Endometrial microvascular endothelial cells (primary cell): Measurements from ENCODE around the gene LHX3. TPM values are rescaled to one million over a fixed set of nuclear protein-coding genes. Genes with fewer than 3 reads are reported as not detected.

ENCODE experiments used
- in situ Hi-C: cut with HindIII; loops from 2 replicates; pipeline ENCODE4 v1.10.0; 2017; ENCODE audit warnings: low sequenced_read_pairs, low pct_unique_long_range_greater_than_20kb; ENCODE audit errors: inconsistent ontology term
- total RNA-seq: library from RNA; depleted of rRNA; stranded (reverse); fragments of >200 nt; gene quantifications from one replicate; pipeline ENCODE4 v1.2.3, GENCODE V29; 2015; ENCODE audit errors: inconsistent ontology term

LHX3 gene
- total RNA-seq, 1 donor from 2014 or later: not detected

- in situ Hi-C loops: no loop called here
These were observed 25.4 kb upstream of the LHX3 start for GRCh38 chr9:136230365-136230764.

DNA sequence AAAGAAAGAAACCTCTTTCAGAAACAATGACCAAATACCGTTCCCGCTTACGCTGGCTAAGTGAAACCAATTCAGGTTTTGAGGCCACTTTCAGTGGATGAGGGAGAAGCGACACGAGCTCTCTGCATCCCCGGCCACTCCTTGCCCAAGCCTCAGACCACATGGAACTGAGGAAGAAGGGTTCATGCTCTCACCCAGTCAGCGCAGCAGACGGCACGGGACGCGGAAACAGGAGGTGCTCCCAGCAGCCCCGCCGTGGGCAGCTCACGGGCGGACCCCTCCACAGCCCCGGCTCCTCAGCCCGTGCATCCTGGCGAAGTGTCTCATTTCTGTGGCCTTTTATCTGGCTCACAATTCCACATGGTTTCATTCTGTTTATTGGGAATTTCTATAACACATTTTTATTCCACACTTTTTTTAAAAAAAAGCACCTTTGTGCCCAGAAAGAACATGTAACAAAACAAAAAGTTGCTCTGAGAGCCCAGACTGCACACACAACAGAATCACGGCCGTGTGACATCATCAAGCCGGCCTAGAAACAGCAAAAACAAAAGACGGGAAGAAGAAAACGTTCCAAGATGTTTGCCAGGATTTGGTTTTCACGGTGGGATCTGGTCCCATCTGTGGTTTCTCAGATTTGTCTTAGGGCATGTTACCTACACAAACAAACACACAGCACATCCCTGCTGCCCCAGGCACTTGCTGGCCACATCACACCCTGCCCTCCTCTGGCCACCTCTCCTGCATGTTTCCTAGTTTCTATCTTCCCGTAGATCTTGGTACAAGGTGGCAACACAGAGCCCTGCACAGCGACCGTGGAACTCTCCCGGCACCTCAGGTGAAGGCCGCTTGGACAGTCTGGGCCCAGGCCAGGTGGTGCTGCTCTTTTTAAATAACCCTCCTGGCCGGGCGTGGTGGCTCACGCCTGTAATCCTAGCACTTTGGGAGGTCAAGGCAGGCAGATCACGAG, 24.5 kb upstream of the LHX3 start:
- in situ Hi-C loops: no loop called here

DNA sequence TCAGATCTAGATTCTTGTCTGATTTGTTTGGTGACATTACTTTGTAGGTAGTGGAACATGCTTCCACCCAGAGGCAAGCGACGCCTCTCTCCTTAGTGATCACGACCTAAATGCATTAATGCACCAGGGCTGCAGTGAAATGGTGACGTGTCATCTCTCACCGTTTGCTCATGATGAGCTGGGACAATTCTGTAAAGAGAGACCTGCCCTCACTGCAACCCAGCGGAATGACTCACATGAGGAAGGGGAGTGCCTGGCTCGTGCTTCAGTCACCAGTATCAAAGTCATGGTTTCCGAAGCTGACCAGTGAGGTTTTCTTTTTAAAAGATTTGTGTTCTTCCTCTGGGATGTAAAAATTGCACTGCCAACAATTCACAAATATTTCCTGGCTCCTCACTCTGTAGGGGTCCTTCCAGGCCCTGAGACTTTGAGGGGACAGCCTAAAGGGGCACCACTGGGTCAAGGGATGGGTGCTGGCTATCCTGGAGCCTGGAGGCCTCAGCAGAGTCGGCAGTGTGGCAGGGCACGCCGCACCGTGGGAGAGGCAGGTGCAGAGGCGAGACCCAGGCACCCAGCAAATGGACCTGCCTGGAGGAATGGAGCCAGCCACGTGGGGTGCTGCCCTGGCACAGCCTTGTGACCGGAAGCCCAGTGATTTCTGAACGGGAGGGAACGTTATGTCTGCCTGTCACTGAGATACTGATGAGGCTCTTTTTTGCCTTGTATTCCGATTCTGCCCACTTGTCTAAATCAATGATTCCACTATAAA, 23.4 kb upstream of the LHX3 start:
- in situ Hi-C loops: no loop called here

GRCh38 chr9:136226680-136227407, 21.9 kb upstream of the LHX3 start:
- in situ Hi-C loops: no loop called here

GRCh38 chr9:136225748-136226679, 21.1 kb upstream of the LHX3 start:
- in situ Hi-C loops: no loop called here

DNA sequence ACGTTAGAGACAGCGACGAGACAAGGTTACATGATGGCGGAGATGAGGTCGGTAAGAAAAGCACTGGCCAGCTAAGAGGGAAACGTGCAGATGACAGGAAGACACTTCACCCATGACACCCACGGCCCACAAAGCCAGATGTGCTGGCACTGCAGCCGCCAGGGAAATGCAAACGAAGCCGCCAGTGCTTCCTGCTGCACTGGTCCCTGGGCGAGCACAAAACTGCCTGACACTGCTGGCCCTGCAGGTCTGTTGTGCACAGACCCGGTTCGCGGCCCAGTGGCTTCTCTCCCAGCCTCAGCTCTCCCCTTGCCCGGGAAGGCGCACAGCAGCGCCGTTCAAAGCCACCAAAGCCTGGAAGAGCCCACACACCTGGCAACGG, 20.4 kb upstream of the LHX3 start:
- in situ Hi-C loops: no loop called here

GRCh38 chr9:136223871-136224640, 19.1 kb upstream of the LHX3 start:
- in situ Hi-C loops: no loop called here

DNA sequence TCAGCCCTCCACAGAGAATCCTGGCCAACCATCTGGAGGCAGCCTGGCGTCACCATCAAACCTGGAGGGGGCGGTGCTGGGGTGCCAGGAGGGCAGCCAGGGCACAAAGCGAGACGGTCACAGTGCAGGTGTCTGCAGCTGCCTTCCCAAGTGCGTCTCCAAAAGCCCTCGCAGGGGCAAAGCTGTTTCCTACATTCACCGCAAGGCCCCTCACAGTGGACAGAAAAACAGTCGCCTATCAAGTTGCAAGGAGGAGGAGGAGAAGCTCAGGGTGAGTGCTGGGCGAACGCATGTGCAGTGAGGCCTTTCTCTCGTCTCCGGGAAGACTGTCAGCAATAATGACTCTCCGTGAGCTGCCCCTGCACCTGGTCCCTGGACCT, 18.0 kb upstream of the LHX3 start:
- in situ Hi-C loops: no loop called here

- in situ Hi-C loops: no loop called here
These were observed 17.4 kb upstream of the LHX3 start for GRCh38 chr9:136222166-136222905.

- in situ Hi-C loops: no loop called here
These were observed 15.2 kb upstream of the LHX3 start for GRCh38 chr9:136220017-136220729.

DNA sequence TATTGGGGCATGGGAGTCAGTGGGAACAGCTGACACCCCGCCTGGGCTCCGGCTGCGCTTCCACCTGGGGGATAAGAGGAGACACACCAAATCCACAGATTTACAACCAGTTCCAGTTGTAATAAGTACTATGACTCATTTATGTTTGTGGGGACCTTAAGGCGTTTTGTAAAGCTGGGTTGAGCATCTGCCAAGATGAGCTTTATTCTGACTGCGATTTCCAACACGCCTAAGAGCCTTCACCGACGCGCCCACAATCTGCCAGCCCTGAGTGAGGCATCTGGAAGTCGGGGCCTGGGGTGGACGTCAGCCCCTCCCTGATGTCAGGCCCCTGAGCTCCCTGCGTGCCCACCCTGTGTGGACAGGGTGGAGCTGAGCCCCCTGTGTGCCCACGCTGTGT, 14.3 kb upstream of the LHX3 start:
- in situ Hi-C loops: no loop called here

DNA sequence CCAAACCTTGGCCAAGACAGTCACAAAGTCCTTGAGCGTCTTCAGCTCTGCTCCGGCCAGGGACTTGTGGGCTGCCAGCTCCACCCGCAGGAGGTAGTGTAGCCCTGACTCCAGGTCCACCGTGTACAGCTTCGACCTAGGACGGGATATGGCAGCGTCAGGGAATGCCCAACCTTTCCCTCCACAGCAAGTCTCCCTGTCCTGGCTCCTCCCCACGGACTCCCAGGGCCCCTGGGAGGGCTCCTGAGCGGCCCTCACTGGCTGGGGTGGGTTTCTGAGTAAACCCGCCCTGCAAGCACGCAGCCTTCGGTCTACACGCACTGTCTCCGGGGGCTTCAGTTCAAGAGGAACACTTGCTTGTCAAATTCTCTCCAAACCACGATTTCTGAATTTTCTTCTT, 13.7 kb upstream of the LHX3 start:
- in situ Hi-C loops: no loop called here

- in situ Hi-C loops: no loop called here
These were observed 13.3 kb upstream of the LHX3 start for GRCh38 chr9:136218271-136218670.

DNA sequence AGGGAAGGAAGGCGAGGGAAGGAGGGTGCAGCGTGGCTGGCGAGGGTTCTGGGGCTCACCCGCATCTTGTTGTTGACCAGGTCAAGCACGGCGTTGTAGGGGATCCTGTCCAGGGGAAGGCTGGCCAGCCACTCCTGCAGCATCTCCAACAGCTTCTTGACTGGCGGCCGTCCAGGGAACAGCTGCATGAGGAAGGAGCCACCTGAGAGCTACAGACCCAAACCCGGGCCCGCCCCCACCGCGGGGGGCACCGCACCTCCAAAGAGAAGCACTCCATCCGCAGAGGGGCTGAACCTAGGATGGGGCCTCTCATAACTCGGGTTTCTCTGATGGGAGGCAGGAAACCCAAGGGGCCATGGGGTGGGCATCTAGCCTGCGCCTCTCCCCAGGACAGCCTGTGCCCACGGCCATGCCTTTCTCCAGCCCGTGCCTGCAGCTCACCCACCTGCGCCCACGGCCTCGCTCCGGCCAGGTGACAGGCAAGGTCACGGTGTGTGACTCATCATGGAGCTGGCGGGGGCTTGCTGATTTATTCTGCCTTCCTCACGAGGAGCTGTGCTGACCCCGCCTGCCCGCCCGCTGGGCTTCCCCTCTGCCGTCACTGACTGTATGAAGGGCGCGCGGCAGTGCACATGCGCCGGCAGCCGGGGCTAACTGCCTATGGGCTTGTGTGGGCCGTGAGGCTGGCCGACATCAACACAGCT, 11.8 kb upstream of the LHX3 start:
- in situ Hi-C loops: no loop called here

GRCh38 chr9:136213733-136214132, 8.8 kb upstream of the LHX3 start:
- in situ Hi-C loops: no loop called here

GRCh38 chr9:136212345-136212950, 7.5 kb upstream of the LHX3 start:
- in situ Hi-C loops: no loop called here
